Calu3 (cell line): ENCODE data around the gene MACROD2. TPM values are rescaled to one million over a fixed set of nuclear protein-coding genes. Genes with fewer than 3 reads are reported as not detected.

Experiments
- BruUV-seq: library from RNA; stranded (reverse); fragments of 400-500 nt; replicated peaks from 2 replicates; lab custom pipeline; 2021; lab: Mats Ljungman, UMichigan
- CTCF ChIA-PET: fragments of 300-600 bp; sonication (Branson Sonifier 250); formaldehyde crosslinking; loops from one replicate; lab custom pipeline; 2022; ENCODE audit warnings: antibody characterized with exemption; lab: Charles Lee
- DNase-seq: peaks from one replicate; pipeline ENCODE4 v3.0.0; 2022
- H3K27ac Mint-ChIP-seq: one replicate; pipeline ENCODE4 v1.8.0; 2022; ENCODE audit warnings: mixed read lengths; ENCODE audit not compliant: unreplicated experiment
- H3K27me3 Mint-ChIP-seq: one replicate; pipeline ENCODE4 v1.8.0; 2022; ENCODE audit warnings: mixed read lengths; ENCODE audit not compliant: unreplicated experiment
- H3K36me3 Mint-ChIP-seq: one replicate; pipeline ENCODE4 v1.8.0; 2022; ENCODE audit warnings: mild to moderate bottlenecking, moderate library complexity, mixed read lengths; ENCODE audit not compliant: insufficient read depth, unreplicated experiment
- H3K4me1 Mint-ChIP-seq: one replicate; pipeline ENCODE4 v1.8.0; 2022; ENCODE audit warnings: mild to moderate bottlenecking, low read depth, mixed read lengths; ENCODE audit not compliant: unreplicated experiment
- H3K4me3 Mint-ChIP-seq: one replicate; pipeline ENCODE4 v1.8.0; 2022; ENCODE audit warnings: mild to moderate bottlenecking, low read depth, moderate library complexity, mixed read lengths; ENCODE audit not compliant: unreplicated experiment
- H3K9me3 Mint-ChIP-seq: one replicate; pipeline ENCODE4 v1.8.0; 2022; ENCODE audit warnings: low read depth, mixed read lengths; ENCODE audit not compliant: unreplicated experiment
- CTCF ChIP-seq: fragments of 200-600 bp; IDR thresholded peaks from one replicate; pipeline ENCODE4 v1.8.0; 2022; ENCODE audit warnings: antibody characterized with exemption; ENCODE audit not compliant: unreplicated experiment
- intact Hi-C: fragments of 100-400 bp; cut with micrococcal nuclease; formaldehyde crosslinking; loops from one replicate; pipeline ENCODE4 v1.10.0; 2022; ENCODE audit not compliant: unreplicated experiment
- total RNA-seq: library from RNA; stranded (reverse); gene quantifications from 2 replicates; pipeline ENCODE4 v1.2.3, GENCODE V29; 2022

Gene MACROD2
- total RNA-seq, 1 experiment from 2014 or later, result 29.4 TPM

- H3K27ac Mint-ChIP-seq, result no peak overlapping the region
- H3K4me1 Mint-ChIP-seq, result no peaks in the 10 kb centered on the region
- intact Hi-C loops, result no loop called here
- no peak for DNase-seq
- H3K27me3 Mint-ChIP-seq, result no peaks in the 10 kb centered on the region
- CTCF ChIA-PET, result no interaction called here
- no peak for TF ChIP-seq CTCF
- no peak overlapping the region for H3K4me3 Mint-ChIP-seq
- H3K9me3 Mint-ChIP-seq, result no peaks in the 10 kb centered on the region
- no peaks in the 10 kb centered on the region for H3K36me3 Mint-ChIP-seq
- no TSS peak for BruUV-seq
Measured at GRCh38 chr20:15222502-15223330, 1227.4 kb downstream of the MACROD2 start.

GRCh38 chr20:15224199-15224598 lies 1228.9 kb downstream of the MACROD2 start:
- H3K36me3 Mint-ChIP-seq, result no peaks in the 10 kb centered on the region
- CTCF ChIA-PET, result no interaction called here
- H3K4me3 Mint-ChIP-seq, result no peak overlapping the region
- H3K9me3 Mint-ChIP-seq, result no peaks in the 10 kb centered on the region
- no peak overlapping the region for H3K27ac Mint-ChIP-seq
- H3K4me1 Mint-ChIP-seq, result no peaks in the 10 kb centered on the region
- no TSS peak for BruUV-seq
- intact Hi-C loops, result no loop called here
- no peak for DNase-seq
- TF ChIP-seq CTCF, result no peak
- no peaks in the 10 kb centered on the region for H3K27me3 Mint-ChIP-seq

GRCh38 chr20:15227102-15227501 lies 1231.8 kb downstream of the MACROD2 start:
- CTCF ChIA-PET, result no interaction called here
- intact Hi-C loops, result no loop called here
- no peaks in the 10 kb centered on the region for H3K36me3 Mint-ChIP-seq
- no peak overlapping the region for H3K27ac Mint-ChIP-seq
- H3K27me3 Mint-ChIP-seq, result no peaks in the 10 kb centered on the region
- DNase-seq, result no peak
- TF ChIP-seq CTCF, result no peak
- no TSS peak for BruUV-seq
- no peaks in the 10 kb centered on the region for H3K9me3 Mint-ChIP-seq
- H3K4me1 Mint-ChIP-seq, result no peaks in the 10 kb centered on the region
- H3K4me3 Mint-ChIP-seq, result no peak overlapping the region

- Mint-ChIP-seq H3K27ac (no peak overlapping the region), H3K27me3 (no peaks in the 10 kb centered on the region), H3K4me1 (peaks cover 6% of the 10 kb centered on the region), H3K36me3 (no peaks in the 10 kb centered on the region), H3K4me3 (no peak overlapping the region), H3K9me3 (no peaks in the 10 kb centered on the region)
- CTCF ChIA-PET, result no interaction called here
- DNase-seq, result no peak
- no peak for TF ChIP-seq CTCF
- intact Hi-C loops, result no loop called here
- no TSS peak for BruUV-seq
Measured at GRCh38 chr20:15232243-15232642, 1236.9 kb downstream of the MACROD2 start.
